Measurements from ENCODE around the gene TBC1D2. TPM values are rescaled to one million over a fixed set of nuclear protein-coding genes. Genes with fewer than 3 reads are reported as not detected.

The TBC1D2 gene
- total RNA-seq, 1 experiment from 2014 or later: 0.97 TPM

DNA sequence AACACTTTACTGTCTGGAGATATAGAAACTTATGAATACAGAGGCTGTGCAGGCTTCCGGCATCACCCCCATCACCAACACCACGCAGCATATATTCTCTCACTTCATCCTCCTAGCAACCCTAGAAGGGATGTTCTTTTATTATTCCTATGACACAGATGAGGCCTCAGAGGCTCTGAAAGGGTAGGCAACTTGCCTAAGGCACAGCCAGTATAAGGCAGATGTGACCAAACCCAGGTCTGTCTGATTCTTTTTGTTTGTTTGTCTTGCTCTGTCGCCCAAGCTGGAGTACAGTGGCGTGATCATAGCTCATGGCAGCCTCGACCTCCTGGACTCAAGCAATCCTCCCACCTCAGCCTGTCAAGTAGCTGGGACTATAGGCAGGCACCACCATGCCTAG lies 40.2 kb downstream of the TBC1D2 start:
- Histone ChIP-seq H3K9ac (ENCODE audit: low read length) (no peak overlapping the region), H3K27me3 (ENCODE audit: low read length) (no peaks in the 10 kb centered on the region), H3K4me3 (ENCODE audit: low read length) (no peak overlapping the region), H3K9me3 (ENCODE audit: low read length) (no peaks in the 10 kb centered on the region), H3K4me1 (ENCODE audit: low read length) (no peaks in the 10 kb centered on the region), H2AFZ (ENCODE audit: low read length) (no peak overlapping the region), H4K20me1 (ENCODE audit: insufficient read depth, low read depth, low read length) (no peaks in the 10 kb centered on the region), H3K79me2 (ENCODE audit: low read length) (no peaks in the 10 kb centered on the region), H3K4me2 (ENCODE audit: low read depth, low read length, poor library complexity, severe bottlenecking) (no peak overlapping the region), H3K27ac (ENCODE audit: low read length) (no peak overlapping the region), H3K9me2 (replicated peaks; ENCODE audit: insufficient read depth, low read length) (no peaks in the 10 kb centered on the region), H3K36me3 (ENCODE audit: insufficient read depth, low read length) (no peaks in the 10 kb centered on the region)
- no peak for DNase-seq

DNA sequence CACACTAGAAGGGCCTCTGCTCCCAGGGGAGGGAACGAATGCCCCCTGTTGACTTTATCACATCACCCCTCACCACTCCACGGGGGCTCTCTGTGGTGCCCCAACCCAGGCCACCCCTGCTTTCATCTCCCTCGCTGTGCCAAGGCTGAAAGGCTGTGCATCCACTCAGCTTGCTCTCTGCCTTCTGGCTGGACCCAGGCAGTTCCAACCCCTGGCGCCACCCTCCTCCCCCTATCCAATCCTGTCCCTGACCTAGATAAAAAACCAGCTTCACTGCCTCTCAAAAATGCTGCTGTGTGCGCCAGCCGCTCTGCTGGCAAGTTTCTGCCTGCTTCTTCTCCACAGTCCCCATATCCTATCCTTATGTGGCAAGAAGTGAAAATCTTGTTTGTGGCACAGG lies 40.6 kb downstream of the TBC1D2 start:
- no peak overlapping the region for H3K27ac ChIP-seq (ENCODE audit: low read length)
- no peak overlapping the region for H3K9ac ChIP-seq (ENCODE audit: low read length)
- DNase-seq: no peak
- no peaks in the 10 kb centered on the region for H3K36me3 ChIP-seq (ENCODE audit: insufficient read depth, low read length)
- H3K4me2 ChIP-seq (ENCODE audit: low read depth, low read length, poor library complexity, severe bottlenecking): no peak overlapping the region
- no peaks in the 10 kb centered on the region for H3K79me2 ChIP-seq (ENCODE audit: low read length)
- H3K9me2 ChIP-seq (replicated peaks; ENCODE audit: insufficient read depth, low read length): no peaks in the 10 kb centered on the region
- no peak overlapping the region for H3K4me3 ChIP-seq (ENCODE audit: low read length)
- no peaks in the 10 kb centered on the region for H3K4me1 ChIP-seq (ENCODE audit: low read length)
- H2AFZ ChIP-seq (ENCODE audit: low read length): no peak overlapping the region
- H3K27me3 ChIP-seq (ENCODE audit: low read length): no peaks in the 10 kb centered on the region
- H3K9me3 ChIP-seq (ENCODE audit: low read length): no peaks in the 10 kb centered on the region
- H4K20me1 ChIP-seq (ENCODE audit: insufficient read depth, low read depth, low read length): no peaks in the 10 kb centered on the region

DNA sequence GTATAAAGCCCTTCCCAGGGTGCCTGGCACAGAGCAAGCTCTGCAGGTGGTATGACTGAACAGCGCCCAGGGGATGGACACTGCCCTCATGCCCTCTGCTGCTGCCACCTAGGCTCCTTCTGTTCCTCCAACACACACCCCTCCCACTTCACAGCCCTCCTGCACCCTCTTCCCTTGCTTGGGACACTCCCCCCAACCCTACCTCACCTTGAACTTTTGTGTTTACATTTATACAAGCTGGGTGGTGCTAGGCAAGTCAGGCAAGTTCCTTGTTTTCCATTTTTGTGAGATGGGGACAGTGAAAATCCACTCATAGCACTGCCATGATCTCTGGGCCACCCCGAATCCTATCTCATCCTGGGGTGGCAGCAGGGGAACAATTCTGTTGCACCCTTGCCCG lies 44.2 kb downstream of the TBC1D2 start:
- H4K20me1 ChIP-seq (ENCODE audit: insufficient read depth, low read depth, low read length): no peaks in the 10 kb centered on the region
- no peak overlapping the region for H3K4me2 ChIP-seq (ENCODE audit: low read depth, low read length, poor library complexity, severe bottlenecking)
- H3K36me3 ChIP-seq (ENCODE audit: insufficient read depth, low read length): no peaks in the 10 kb centered on the region
- H3K4me1 ChIP-seq (ENCODE audit: low read length): peaks cover 11% of the 10 kb centered on the region
- no peak overlapping the region for H3K9ac ChIP-seq (ENCODE audit: low read length)
- no peaks in the 10 kb centered on the region for H3K9me3 ChIP-seq (ENCODE audit: low read length)
- H3K9me2 ChIP-seq (replicated peaks; ENCODE audit: insufficient read depth, low read length): no peaks in the 10 kb centered on the region
- H3K79me2 ChIP-seq (ENCODE audit: low read length): no peaks in the 10 kb centered on the region
- no peak for DNase-seq
- no peak overlapping the region for H3K4me3 ChIP-seq (ENCODE audit: low read length)
- no peaks in the 10 kb centered on the region for H3K27me3 ChIP-seq (ENCODE audit: low read length)
- H2AFZ ChIP-seq (ENCODE audit: low read length): no peak overlapping the region
- H3K27ac ChIP-seq (ENCODE audit: low read length): no peak overlapping the region

DNA sequence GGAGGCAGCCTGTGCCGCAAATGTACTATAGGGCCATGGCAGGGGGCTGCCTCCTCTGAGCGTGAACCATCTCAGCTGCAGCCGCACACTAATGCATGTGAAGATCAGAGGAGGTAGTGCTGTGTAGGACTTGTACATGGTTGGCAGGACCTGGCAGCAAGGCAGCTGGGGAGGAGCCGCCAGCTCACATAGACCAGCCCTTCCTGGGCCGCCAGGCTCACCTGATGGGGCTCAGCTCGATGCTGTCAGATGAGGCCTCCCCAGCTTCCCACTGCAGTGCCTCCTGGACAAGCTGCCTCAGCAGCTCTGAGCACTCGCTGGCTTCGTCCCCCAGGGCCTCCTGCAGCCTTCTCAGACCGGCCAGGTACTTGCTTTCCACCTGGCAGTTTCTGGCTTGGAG lies 45.0 kb downstream of the TBC1D2 start:
- Histone ChIP-seq H3K9me2 (replicated peaks; ENCODE audit: insufficient read depth, low read length) (no peaks in the 10 kb centered on the region), H2AFZ (ENCODE audit: low read length) (no peak overlapping the region), H3K4me1 (ENCODE audit: low read length) (peaks cover 16% of the 10 kb centered on the region), H3K4me2 (ENCODE audit: low read depth, low read length, poor library complexity, severe bottlenecking) (no peak overlapping the region), H3K9ac (ENCODE audit: low read length) (no peak overlapping the region), H3K9me3 (ENCODE audit: low read length) (no peaks in the 10 kb centered on the region), H3K36me3 (ENCODE audit: insufficient read depth, low read length) (no peaks in the 10 kb centered on the region), H3K27me3 (ENCODE audit: low read length) (no peaks in the 10 kb centered on the region), H3K79me2 (ENCODE audit: low read length) (no peaks in the 10 kb centered on the region), H4K20me1 (ENCODE audit: insufficient read depth, low read depth, low read length) (no peaks in the 10 kb centered on the region), H3K4me3 (ENCODE audit: low read length) (no peak overlapping the region), H3K27ac (ENCODE audit: low read length) (no peak overlapping the region)
- no peak for DNase-seq

DNA sequence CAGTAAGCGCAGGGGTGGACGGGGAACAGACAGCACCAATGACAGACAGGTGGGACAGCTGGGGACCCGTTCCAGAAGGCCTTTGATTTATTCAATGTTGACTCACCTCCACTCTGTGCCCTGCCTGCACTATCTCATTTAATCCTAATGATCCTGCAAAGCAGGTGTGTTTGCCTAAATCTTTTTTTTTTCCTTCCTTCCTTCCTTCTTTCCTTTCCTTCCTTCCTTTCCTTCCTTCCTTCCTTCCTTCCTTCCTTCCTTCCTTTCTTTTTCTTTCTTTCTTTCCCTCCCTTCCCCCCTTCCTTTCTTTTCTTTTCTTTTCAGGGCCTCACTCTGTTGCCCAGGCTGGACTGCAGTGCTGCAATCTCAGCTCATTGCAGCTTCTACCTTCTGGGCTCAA lies 45.9 kb downstream of the TBC1D2 start:
- no peak for DNase-seq
- no peak overlapping the region for H3K4me3 ChIP-seq (ENCODE audit: low read length)
- no peaks in the 10 kb centered on the region for H3K27me3 ChIP-seq (ENCODE audit: low read length)
- no peak overlapping the region for H3K4me2 ChIP-seq (ENCODE audit: low read depth, low read length, poor library complexity, severe bottlenecking)
- H3K27ac ChIP-seq (ENCODE audit: low read length): no peak overlapping the region
- H3K9me2 ChIP-seq (replicated peaks; ENCODE audit: insufficient read depth, low read length): no peaks in the 10 kb centered on the region
- H4K20me1 ChIP-seq (ENCODE audit: insufficient read depth, low read depth, low read length): no peaks in the 10 kb centered on the region
- no peaks in the 10 kb centered on the region for H3K79me2 ChIP-seq (ENCODE audit: low read length)
- no peaks in the 10 kb centered on the region for H3K9me3 ChIP-seq (ENCODE audit: low read length)
- no peak overlapping the region for H2AFZ ChIP-seq (ENCODE audit: low read length)
- no peak overlapping the region for H3K9ac ChIP-seq (ENCODE audit: low read length)
- H3K36me3 ChIP-seq (ENCODE audit: insufficient read depth, low read length): no peaks in the 10 kb centered on the region
- peaks cover 16% of the 10 kb centered on the region for H3K4me1 ChIP-seq (ENCODE audit: low read length)

DNA sequence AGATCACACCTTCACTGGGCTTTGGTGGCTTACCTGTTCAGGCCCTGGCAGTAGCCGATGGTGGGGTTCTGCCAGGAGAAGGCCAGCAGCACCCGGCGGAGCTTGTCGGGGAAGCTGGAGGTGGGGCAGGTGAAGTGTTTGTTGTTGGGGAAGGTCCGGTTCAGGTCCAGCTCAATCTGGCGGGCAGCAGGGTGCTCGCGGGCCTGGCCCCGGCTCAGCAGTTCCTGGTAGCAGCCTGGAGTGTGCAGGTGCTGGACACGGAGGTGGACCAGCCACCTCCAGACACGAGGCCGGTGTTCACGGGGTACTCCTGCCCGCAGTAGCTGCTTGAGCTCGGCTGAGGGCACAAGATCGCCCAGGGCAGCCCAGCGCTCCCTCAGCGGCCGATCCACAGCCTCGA lies 46.8 kb downstream of the TBC1D2 start:
- no peak overlapping the region for H3K9ac ChIP-seq (ENCODE audit: low read length)
- H4K20me1 ChIP-seq (ENCODE audit: insufficient read depth, low read depth, low read length): no peaks in the 10 kb centered on the region
- no peak overlapping the region for H3K4me3 ChIP-seq (ENCODE audit: low read length)
- no peaks in the 10 kb centered on the region for H3K79me2 ChIP-seq (ENCODE audit: low read length)
- no peaks in the 10 kb centered on the region for H3K27me3 ChIP-seq (ENCODE audit: low read length)
- H3K4me2 ChIP-seq (ENCODE audit: low read depth, low read length, poor library complexity, severe bottlenecking): no peak overlapping the region
- H3K36me3 ChIP-seq (ENCODE audit: insufficient read depth, low read length): no peaks in the 10 kb centered on the region
- H3K4me1 ChIP-seq (ENCODE audit: low read length): peaks cover 16% of the 10 kb centered on the region
- no peaks in the 10 kb centered on the region for H3K9me2 ChIP-seq (replicated peaks; ENCODE audit: insufficient read depth, low read length)
- H2AFZ ChIP-seq (ENCODE audit: low read length): no peak overlapping the region
- no peaks in the 10 kb centered on the region for H3K9me3 ChIP-seq (ENCODE audit: low read length)
- DNase-seq: no peak
- H3K27ac ChIP-seq (ENCODE audit: low read length): no peak overlapping the region

DNA sequence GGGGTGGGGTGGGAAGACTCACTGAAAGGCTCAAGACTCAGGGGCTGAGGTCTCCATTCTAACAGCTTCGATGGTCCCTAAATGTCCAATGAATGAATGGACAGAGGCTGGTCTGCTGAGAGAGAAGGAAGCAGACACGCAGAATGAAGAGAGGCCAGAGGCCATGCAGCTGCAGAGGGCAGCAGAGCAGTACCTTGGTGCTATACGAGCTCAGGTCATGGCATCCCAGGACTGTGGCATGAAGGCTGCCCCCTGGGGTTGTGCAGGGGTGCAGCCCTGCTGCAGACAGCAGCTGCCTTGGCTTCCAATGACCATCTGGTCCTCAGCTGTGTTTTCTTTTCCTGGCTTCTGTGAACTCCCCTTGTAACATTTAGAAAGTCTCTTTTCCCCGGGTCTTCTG lies 47.8 kb downstream of the TBC1D2 start:
- no peaks in the 10 kb centered on the region for H3K36me3 ChIP-seq (ENCODE audit: insufficient read depth, low read length)
- peaks cover 16% of the 10 kb centered on the region for H3K4me1 ChIP-seq (ENCODE audit: low read length)
- H3K27ac ChIP-seq (ENCODE audit: low read length): no peak overlapping the region
- no peak overlapping the region for H2AFZ ChIP-seq (ENCODE audit: low read length)
- no peaks in the 10 kb centered on the region for H3K79me2 ChIP-seq (ENCODE audit: low read length)
- no peaks in the 10 kb centered on the region for H3K27me3 ChIP-seq (ENCODE audit: low read length)
- H3K9ac ChIP-seq (ENCODE audit: low read length): no peak overlapping the region
- H4K20me1 ChIP-seq (ENCODE audit: insufficient read depth, low read depth, low read length): no peaks in the 10 kb centered on the region
- H3K9me2 ChIP-seq (replicated peaks; ENCODE audit: insufficient read depth, low read length): no peaks in the 10 kb centered on the region
- no peak for DNase-seq
- H3K4me2 ChIP-seq (ENCODE audit: low read depth, low read length, poor library complexity, severe bottlenecking): no peak overlapping the region
- no peak overlapping the region for H3K4me3 ChIP-seq (ENCODE audit: low read length)
- H3K9me3 ChIP-seq (ENCODE audit: low read length): no peaks in the 10 kb centered on the region

DNA sequence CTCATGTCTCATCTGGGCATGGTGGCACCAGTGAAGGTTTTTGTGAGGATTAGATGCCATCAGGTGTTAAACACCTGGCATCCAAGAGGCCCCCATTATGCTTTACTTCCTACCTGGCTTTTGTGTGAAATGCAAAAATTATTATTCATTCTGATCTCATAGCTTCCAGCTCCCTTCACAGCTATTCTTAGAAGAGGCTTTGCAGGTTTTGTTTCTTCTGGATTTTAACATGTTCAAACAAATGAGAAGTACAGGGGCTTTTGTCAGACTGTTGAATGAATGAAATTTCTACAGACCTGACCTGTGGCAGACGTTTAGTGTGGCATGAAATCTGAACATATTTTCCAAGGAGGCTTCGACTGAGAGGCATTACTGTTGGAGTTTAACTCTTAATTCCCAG lies 48.7 kb downstream of the TBC1D2 start:
- H3K36me3 ChIP-seq (ENCODE audit: insufficient read depth, low read length): no peaks in the 10 kb centered on the region
- DNase-seq: no peak
- no peak overlapping the region for H2AFZ ChIP-seq (ENCODE audit: low read length)
- no peak overlapping the region for H3K4me2 ChIP-seq (ENCODE audit: low read depth, low read length, poor library complexity, severe bottlenecking)
- no peak overlapping the region for H3K9ac ChIP-seq (ENCODE audit: low read length)
- no peak overlapping the region for H3K4me3 ChIP-seq (ENCODE audit: low read length)
- no peak overlapping the region for H3K27ac ChIP-seq (ENCODE audit: low read length)
- no peaks in the 10 kb centered on the region for H4K20me1 ChIP-seq (ENCODE audit: insufficient read depth, low read depth, low read length)
- no peaks in the 10 kb centered on the region for H3K9me3 ChIP-seq (ENCODE audit: low read length)
- H3K4me1 ChIP-seq (ENCODE audit: low read length): peaks cover 18% of the 10 kb centered on the region
- no peaks in the 10 kb centered on the region for H3K27me3 ChIP-seq (ENCODE audit: low read length)
- no peaks in the 10 kb centered on the region for H3K79me2 ChIP-seq (ENCODE audit: low read length)
- no peaks in the 10 kb centered on the region for H3K9me2 ChIP-seq (replicated peaks; ENCODE audit: insufficient read depth, low read length)

DNA sequence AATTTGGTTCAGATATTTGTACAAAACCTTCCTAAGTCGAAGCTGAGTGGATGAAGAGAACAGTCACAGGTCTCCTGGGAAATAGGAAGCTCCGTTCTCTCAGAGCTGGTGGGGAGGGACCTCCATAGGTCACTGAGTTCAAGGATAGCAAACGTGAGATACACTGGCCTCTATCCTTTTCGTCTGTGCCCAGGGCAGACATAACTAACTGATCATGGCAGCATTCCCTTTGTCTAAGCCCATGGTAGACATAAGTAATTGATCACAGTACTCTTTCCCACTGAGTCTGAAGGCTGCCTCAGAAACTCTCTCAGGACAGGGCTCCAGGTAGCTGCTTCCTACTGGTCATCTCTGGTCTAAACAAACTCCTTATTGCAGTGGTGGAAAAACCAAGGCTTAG lies 50.8 kb downstream of the TBC1D2 start:
- Histone ChIP-seq H3K36me3 (ENCODE audit: insufficient read depth, low read length) (no peaks in the 10 kb centered on the region), H4K20me1 (ENCODE audit: insufficient read depth, low read depth, low read length) (no peaks in the 10 kb centered on the region)
- DNase-seq: no peak

More for the DNA sequence above, 50.8 kb downstream of the TBC1D2 start:
- H3K4me1 ChIP-seq (ENCODE audit: low read length): peaks cover 30% of the 10 kb centered on the region
- H3K4me2 ChIP-seq (ENCODE audit: low read depth, low read length, poor library complexity, severe bottlenecking): no peak overlapping the region
- H2AFZ ChIP-seq (ENCODE audit: low read length): no peak overlapping the region
- H3K9me3 ChIP-seq (ENCODE audit: low read length): no peaks in the 10 kb centered on the region
- no peak overlapping the region for H3K27ac ChIP-seq (ENCODE audit: low read length)
- H3K9ac ChIP-seq (ENCODE audit: low read length): no peak overlapping the region
- H3K79me2 ChIP-seq (ENCODE audit: low read length): no peaks in the 10 kb centered on the region
- H3K9me2 ChIP-seq (replicated peaks; ENCODE audit: insufficient read depth, low read length): no peaks in the 10 kb centered on the region
- no peak overlapping the region for H3K4me3 ChIP-seq (ENCODE audit: low read length)
- no peaks in the 10 kb centered on the region for H3K27me3 ChIP-seq (ENCODE audit: low read length)

All from Karpas-422 (cell line).